T-helper 9 cell (primary cell): ENCODE measurements around the gene HOPX.
"Not testable (repeated sequence)": the region's sequence is repeated elsewhere in the genome, so short reads cannot be mapped to it uniquely, and the experiment has no call there.

ENCODE experiments used
- DNase-seq: peaks from one replicate; pipeline ENCODE4 v3.0.0-alpha.2; 2020

The HOPX gene

DNA sequence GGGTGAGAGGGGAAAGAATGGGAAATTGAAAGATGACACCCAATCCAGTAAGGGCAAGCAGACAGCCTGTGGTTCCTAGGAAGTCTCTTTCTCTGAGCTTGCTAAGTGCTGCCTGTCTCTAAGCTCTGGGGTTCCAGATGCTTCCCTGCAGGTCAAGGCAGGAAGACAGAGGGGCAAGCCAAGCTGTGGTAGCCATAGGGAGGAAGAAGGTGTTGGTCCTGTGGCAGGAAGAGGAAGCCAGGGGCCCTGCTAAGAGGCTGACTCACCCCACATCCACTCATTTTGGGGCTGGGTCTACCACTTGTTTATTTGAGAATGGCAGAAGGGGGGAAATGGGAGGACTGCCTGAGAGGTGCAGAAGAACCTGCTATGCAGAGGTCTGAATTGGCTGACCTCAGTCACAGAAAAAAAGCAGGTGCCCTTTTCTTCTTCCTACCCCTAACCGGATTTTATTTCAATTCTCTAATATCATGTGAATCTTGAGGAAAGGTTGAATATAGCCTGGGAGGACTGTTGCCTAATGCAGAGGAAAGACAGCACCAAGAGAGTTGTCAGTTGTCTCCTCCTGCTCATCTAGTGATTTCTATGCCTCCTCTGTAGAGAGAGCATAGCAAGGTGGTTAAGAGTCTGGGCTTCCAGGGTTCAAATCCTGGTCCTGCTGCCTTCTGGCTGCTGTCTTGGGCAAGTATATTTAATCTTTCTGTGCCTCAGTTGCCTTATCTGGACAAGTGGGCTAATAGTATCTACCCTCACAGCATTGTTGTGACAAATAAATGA is 27.4 kb downstream of the HOPX start:
- peak; percentile 2 for DNase-seq

- DNase-seq = no peak
Measured at GRCh38 chr4:56652196-56652595, 28.9 kb downstream of the HOPX start.

DNA sequence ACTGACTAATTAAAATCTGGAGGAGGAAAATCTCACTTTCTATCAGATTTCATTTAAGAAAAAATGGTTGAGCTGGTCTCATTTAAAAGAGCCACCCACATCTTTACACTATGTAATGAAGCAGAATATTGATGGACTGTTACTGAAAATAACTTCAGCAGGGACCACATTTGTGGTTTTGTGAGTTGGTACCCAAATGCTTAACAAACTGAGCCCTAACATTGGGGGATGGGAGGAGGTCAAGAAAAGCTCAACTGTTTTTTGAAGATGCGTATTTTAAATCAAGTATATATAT is 30.1 kb downstream of the HOPX start:
- no peak for DNase-seq

DNA sequence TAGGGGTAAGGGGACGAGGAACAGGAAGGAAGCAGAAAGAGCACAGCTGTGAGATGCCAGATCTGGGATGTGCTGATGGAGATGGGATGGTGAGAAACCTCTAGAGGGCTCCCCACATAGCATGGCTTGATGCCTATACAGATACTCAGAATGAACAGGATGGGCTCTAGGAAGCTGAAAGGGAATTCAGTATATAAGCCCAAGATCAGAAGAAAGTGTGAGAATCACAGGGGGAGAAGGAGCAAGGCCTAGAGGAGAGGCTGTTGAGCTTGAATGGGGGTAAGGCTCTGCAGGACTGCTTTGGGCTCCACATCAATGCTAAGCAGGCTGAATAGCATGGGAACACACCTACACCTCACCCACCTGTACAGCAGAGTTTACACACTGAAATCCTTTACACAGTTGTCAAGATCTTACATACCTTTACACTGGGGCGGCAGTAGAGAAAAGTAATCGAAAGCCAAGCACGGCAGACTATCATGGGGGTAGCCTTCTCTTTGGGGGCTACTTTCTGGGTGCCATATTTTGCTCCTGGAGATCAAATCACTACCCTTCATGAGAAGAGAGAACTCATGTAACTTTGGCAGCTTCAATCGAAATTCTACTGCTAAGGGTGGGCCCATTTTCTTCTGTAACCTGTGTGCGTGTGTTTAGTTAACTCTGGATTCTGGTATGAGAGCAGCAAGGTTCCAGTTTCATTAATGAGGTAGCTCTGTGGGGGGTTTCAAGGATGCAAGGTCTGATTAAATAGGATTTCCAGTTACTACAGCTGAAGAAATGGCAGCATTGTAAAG is 30.6 kb downstream of the HOPX start:
- DNase-seq = no peak

- no peak for DNase-seq
Measured at GRCh38 chr4:56649445-56650261, 31.4 kb downstream of the HOPX start.

DNA sequence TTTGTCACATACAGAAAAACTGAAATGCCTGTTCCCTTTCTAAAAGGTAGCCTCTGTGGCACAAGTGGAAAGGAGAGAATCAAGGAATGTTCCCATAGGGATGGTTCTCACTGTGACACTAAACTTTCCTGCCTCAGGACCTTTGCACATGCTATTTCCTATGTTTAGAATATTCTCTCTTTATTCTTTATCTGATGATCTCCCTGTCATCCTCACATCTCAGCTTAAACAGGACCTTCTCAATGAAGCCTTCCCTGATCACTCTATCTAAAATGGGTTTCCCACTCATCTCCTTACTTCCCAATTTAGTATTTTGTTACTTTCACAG is 32.3 kb downstream of the HOPX start:
- DNase-seq = no peak

- DNase-seq = no peak
Measured at GRCh38 chr4:56648021-56648823, 32.9 kb downstream of the HOPX start.

DNA sequence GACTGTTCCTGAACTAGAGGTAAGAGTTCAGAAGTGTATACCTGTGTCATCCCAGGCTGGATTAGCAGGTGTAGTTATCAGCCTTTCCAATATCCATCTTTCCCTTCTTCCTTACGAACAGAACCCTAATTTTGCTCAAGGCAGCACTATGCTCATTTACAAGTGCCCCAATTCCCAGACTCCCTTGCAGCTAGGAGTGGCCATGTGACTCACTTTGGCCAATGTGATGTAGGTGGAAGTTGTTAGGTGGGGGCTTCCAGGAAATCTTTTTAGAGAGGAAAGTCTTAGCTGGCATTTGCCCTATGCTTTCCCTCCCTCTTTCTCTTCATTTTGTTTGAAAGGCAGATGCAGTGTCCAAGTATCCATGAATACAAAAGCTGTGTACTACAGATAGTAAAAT is 34.8 kb downstream of the HOPX start:
- no peak for DNase-seq

GRCh38 chr4:56643596-56643995 is 37.5 kb downstream of the HOPX start:
- no peak for DNase-seq

GRCh38 chr4:56641494-56642051 is 39.5 kb downstream of the HOPX start:
- no peak for DNase-seq

- DNase-seq = no peak
Measured at GRCh38 chr4:56640621-56641493, 40.2 kb downstream of the HOPX start.

- DNase-seq = no peak
Measured at GRCh38 chr4:56637791-56638190, 43.3 kb downstream of the HOPX start.

- no peak for DNase-seq
Measured at GRCh38 chr4:56637154-56637553, 43.9 kb downstream of the HOPX start.

GRCh38 chr4:56634954-56635353 is 46.1 kb downstream of the HOPX start:
- not testable (repeated sequence) for DNase-seq

DNA sequence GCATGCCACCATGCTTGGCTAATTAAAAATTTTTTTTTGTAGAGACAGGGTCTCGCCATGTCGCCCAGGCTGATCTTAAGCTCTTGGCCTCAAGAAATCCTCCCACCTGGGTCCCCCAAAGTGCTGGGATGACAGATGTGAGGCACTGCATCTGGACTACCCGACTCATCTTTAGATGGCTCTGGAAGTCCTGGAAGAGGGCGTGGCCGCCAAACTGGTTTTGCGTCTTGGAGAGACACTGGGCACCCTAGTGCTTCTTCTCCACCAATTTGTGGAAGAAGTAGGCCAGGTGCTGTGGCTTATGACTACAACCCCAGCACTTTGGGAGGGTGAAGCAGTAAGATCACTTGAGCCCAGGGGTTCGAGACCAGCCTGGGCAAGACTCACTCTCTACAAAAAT is 47.6 kb downstream of the HOPX start:
- no peak for DNase-seq

DNA sequence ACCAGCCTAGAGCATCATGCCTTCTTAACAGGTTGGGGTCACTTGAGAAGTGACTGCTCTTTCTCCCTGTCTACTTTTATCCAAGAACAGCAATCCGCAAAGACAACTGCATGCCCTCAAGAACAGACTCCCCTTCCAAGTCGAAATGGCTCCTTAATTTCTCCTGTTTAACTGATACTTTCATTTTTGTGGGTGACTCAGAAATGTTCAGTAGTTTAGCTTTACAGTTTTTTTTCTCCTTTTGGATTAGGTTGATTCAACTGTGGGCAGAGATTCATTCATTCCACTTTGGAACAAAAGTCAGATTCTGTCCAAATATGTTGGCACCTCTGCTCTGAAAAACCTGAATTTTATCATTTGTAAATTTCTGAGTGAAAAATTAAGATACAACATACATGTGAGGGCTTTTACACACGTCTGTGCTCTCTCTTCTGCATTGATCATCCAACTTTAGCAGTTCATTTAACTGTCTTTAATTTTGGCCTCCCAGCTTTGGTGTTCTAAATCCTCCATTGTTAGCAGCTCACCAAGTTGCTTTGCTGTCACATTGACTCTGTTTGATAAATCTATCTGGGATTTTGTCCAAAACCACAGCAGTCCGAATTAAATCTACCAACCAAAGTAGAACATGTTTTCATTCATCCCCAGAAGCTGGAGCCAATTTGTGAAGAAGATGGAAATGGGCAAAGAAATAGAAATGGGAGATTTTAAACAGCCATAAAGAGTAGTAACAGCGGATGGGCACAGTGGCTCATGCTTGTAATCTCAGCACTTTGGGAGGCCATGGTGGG is 50.0 kb downstream of the HOPX start:
- DNase-seq = no peak

DNA sequence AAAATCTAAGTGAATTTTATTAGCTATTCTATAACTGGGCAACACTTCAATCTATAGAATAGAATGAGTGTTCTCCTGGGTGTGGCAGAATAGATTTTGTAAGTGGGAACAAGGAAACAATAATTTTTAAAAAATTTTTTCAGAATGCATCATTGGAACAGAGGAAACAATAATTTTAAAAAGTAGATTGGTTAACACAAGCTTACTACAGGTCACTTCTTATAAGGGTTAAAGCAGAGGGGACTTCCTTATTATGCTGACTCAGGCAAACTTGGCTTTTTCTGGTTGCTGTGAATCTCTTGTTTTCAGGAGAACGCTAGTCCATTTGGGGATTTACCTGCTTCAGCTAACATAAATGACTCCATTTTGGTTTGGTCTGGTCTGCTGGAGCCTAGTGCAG is 52.5 kb downstream of the HOPX start:
- no peak for DNase-seq

- no peak for DNase-seq
Measured at GRCh38 chr4:56627985-56628384, 53.1 kb downstream of the HOPX start.

DNA sequence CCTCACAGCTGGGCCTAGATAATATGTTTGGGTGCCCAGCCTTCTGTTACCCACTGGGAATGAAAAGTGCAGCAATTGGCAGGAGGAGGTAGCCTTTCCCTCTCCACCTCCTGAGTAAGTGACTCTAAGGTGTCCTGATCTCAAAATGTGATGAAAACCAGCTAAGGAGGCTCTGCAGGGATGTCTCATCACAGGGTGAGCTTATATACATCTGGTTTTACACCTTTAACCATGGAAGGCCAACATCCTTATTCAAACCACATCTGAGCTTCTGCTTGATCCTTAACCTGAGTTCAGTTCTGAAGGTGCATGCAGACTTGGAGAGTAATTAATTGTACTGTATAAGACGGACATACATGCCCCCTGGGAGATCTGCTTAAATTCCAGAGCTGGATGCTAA is 53.7 kb downstream of the HOPX start:
- no peak for DNase-seq

DNA sequence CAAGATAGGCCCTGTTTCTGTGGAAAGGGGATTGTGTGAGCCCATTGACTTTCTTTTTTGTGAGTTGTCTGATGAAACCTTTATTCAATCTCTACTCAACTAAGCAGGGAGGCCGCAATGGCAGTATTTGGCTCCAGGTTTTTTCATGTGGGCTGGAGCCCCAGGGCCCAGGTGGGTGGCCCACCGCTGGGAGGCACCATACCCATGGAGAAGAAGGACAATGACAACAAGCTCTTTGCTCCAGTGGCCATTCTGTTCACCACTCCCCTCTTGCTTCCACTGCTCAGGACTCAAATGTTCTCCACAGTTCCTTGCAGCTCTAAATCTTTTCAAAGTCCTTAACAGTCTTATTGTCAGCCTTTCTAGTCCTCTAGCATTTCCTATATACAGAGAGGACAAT is 54.1 kb downstream of the HOPX start:
- DNase-seq = no peak

DNA sequence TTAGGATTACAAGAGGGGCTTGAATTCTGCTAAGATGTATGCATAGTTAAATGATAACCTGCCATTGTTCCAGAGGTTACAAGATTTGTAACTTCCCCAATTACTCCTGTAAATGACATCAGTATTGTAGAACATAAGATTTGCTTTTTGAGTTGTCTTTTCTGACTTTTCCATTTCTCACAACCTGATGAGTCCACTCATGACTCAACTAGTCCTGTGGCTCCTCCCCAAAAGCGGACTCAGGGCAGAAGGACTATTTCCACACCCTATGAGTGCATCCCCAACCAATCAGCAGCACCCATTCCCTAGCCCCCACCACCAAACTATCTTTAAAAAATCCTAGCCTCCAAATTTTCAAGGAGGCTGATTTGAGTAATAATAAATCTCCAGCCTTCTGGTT is 54.7 kb downstream of the HOPX start:
- DNase-seq = no peak
